Measurements from ENCODE around the gene LRP8. TPM values are rescaled to one million over a fixed set of nuclear protein-coding genes. Genes with fewer than 3 reads are reported as not detected.

LRP8 gene
- total RNA-seq, 1 donor from 2014 or later: 4.4 TPM

DNA sequence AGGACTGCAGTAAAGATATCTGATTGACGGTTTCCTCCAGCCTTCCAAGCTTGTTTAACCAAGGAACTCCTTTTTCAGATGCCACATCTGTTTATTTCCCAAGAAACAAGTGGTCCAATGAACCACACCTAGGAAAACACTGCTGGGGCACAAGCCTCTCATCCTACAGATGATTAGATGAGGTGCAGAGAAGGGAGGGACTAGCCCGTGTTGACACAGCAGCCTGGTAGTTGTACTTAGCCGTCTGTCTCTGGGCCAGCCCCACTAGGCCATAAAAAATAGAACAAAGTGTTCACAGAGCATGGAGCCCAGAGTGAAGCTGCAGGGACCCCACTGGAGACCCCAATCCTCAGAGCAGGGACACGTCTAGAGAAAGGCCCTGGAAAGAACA is 32.1 kb downstream of the LRP8 start:
- H3K27ac Mint-ChIP-seq: no peak overlapping the region
- H3K9me3 Mint-ChIP-seq (ENCODE audit: low read depth): no peaks in the 10 kb centered on the region
- TF ChIP-seq, protein P1, sequence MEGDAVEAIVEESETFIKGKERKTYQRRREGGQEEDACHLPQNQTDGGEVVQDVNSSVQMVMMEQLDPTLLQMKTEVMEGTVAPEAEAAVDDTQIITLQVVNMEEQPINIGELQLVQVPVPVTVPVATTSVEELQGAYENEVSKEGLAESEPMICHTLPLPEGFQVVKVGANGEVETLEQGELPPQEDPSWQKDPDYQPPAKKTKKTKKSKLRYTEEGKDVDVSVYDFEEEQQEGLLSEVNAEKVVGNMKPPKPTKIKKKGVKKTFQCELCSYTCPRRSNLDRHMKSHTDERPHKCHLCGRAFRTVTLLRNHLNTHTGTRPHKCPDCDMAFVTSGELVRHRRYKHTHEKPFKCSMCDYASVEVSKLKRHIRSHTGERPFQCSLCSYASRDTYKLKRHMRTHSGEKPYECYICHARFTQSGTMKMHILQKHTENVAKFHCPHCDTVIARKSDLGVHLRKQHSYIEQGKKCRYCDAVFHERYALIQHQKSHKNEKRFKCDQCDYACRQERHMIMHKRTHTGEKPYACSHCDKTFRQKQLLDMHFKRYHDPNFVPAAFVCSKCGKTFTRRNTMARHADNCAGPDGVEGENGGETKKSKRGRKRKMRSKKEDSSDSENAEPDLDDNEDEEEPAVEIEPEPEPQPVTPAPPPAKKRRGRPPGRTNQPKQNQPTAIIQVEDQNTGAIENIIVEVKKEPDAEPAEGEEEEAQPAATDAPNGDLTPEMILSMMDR (IDR thresholded peaks at IDR 0.05; ENCODE audit: unreplicated experiment): no peak
- H3K4me3 Mint-ChIP-seq (ENCODE audit: low read depth): no peak overlapping the region
- no peaks in the 10 kb centered on the region for H3K27me3 Mint-ChIP-seq
- H3K4me1 Mint-ChIP-seq (ENCODE audit: low read depth): peaks cover 8% of the 10 kb centered on the region
- DNase-seq (ENCODE audit: low spot score, unreplicated experiment): no peak
- H3K36me3 Mint-ChIP-seq (ENCODE audit: insufficient read depth): no peaks in the 10 kb centered on the region

DNA sequence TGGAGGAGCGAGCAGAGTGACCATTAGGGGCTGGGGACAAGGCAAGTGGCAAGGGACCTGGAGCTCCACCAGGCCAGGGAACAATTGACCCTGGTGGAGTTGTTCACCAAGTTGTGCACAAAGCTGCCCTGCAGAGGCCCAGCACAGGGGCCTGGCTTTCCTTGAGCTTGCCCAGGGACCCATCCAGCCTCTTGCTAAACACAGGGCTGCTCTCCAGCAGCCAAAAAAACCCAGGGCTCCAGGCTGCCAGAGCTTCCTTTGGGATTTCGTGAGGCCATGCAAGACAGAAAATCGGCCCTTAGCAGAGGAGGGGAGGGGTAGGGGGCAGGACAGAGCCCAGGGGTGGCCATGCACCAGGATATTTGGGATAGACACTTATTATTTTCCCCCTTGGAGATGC is 32.6 kb downstream of the LRP8 start:
- DNase-seq (ENCODE audit: low spot score, unreplicated experiment): no peak
- TF ChIP-seq, protein P1 (IDR thresholded peaks at IDR 0.05; ENCODE audit: unreplicated experiment): no peak
- Mint-ChIP-seq H3K4me1 (ENCODE audit: low read depth) (peaks cover 8% of the 10 kb centered on the region), H3K27ac (no peak overlapping the region), H3K4me3 (ENCODE audit: low read depth) (no peak overlapping the region), H3K36me3 (ENCODE audit: insufficient read depth) (no peaks in the 10 kb centered on the region), H3K9me3 (ENCODE audit: low read depth) (no peaks in the 10 kb centered on the region), H3K27me3 (no peaks in the 10 kb centered on the region)

DNA sequence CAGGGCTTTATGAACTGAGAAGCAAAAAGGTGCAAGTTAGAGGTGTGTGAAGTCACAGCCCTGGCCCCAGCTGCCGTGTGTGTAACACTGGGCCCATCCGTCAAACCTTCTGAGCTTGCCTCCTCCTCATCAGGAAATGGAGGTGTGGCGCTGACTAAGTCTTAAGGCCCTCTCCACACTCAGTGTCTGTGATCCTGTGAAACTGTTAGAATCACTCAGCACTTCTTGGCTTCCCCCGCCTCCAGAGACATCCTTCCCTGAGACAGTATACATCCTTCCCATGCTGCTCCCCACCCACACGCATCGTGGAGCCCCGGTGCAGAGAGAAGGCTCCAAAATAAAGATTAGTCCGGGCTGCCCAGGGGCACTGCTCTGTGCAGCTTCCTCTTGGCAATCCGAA is 33.3 kb downstream of the LRP8 start:
- Mint-ChIP-seq H3K27ac (no peak overlapping the region), H3K9me3 (ENCODE audit: low read depth) (no peaks in the 10 kb centered on the region), H3K4me1 (ENCODE audit: low read depth) (peaks cover 8% of the 10 kb centered on the region), H3K36me3 (ENCODE audit: insufficient read depth) (no peaks in the 10 kb centered on the region), H3K27me3 (peaks cover 6% of the 10 kb centered on the region), H3K4me3 (ENCODE audit: low read depth) (no peak overlapping the region)
- DNase-seq (ENCODE audit: low spot score, unreplicated experiment): no peak
- TF ChIP-seq, protein P1 (IDR thresholded peaks at IDR 0.05; ENCODE audit: unreplicated experiment): no peak

DNA sequence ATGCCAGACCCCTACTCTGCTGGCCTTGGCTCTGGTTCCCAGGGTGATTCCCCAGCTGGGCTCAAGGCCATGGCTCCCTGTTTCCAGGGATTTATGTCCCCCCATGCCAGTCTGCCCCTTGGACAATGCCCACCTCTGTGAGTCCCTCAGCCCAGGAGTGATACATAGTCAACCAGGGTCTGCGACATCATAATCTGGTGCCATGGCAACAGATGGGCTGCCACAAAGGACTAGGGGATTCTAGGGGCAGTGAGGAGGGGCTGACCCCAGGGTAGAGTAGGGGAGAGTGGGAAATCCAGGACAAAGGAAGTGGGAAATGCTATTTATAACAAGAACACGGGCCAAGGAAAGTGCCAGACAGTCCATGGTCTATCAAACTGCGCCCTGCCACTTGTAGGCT is 33.8 kb downstream of the LRP8 start:
- peaks cover 8% of the 10 kb centered on the region for H3K4me1 Mint-ChIP-seq (ENCODE audit: low read depth)
- TF ChIP-seq, protein P1 (IDR thresholded peaks at IDR 0.05; ENCODE audit: unreplicated experiment): no peak
- no peaks in the 10 kb centered on the region for H3K9me3 Mint-ChIP-seq (ENCODE audit: low read depth)
- H3K27me3 Mint-ChIP-seq: peaks cover 7% of the 10 kb centered on the region
- H3K4me3 Mint-ChIP-seq (ENCODE audit: low read depth): no peak overlapping the region
- H3K36me3 Mint-ChIP-seq (ENCODE audit: insufficient read depth): no peaks in the 10 kb centered on the region
- H3K27ac Mint-ChIP-seq: no peak overlapping the region
- DNase-seq (ENCODE audit: low spot score, unreplicated experiment): no peak

DNA sequence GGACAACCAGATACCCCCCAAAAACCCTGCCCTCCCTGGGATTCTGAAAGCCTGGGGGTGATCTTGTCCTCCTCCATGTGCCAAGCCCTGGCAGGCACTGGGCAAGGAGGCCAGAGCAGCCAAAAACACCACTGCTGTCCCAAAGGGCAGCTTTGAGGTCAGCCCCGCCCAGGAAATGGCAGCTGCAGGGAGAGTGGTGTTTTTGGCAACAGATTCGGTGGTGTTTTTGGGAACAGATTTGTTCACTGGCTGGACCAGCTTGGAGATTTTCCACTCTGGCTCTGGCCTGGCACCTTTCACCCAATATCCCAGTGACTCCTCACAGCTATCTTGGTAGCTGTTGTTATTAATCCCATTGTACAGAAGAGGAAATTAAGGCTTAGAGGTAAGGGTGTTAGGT is 34.7 kb downstream of the LRP8 start:
- H3K9me3 Mint-ChIP-seq (ENCODE audit: low read depth): no peaks in the 10 kb centered on the region

More for the DNA sequence above, 34.7 kb downstream of the LRP8 start:
- TF ChIP-seq, protein P1 (IDR thresholded peaks at IDR 0.05; ENCODE audit: unreplicated experiment): no peak
- Mint-ChIP-seq H3K4me1 (ENCODE audit: low read depth) (peaks cover 12% of the 10 kb centered on the region), H3K4me3 (ENCODE audit: low read depth) (no peak overlapping the region), H3K36me3 (ENCODE audit: insufficient read depth) (no peaks in the 10 kb centered on the region), H3K27me3 (peaks cover 16% of the 10 kb centered on the region), H3K27ac (no peak overlapping the region)
- DNase-seq (ENCODE audit: low spot score, unreplicated experiment): no peak
